HepG2 (cell line): ENCODE measurements around the gene SNX9. TPM values are rescaled to one million over a fixed set of nuclear protein-coding genes. Genes with fewer than 3 reads are reported as not detected.

ENCODE experiments used
- DNMT1 ChIP-seq: sonication (generic); formaldehyde crosslinking; IDR thresholded peaks from 2 replicates; pipeline ENCODE4 v1.5.1; 2020; ENCODE audit warnings: mild to moderate bottlenecking, missing genetic modification reagents
- ELF4 ChIP-seq: sonication (generic); formaldehyde crosslinking; IDR thresholded peaks from 2 replicates; pipeline ENCODE4 v1.5.0; 2020; ENCODE audit warnings: missing genetic modification reagents, mild to moderate bottlenecking, moderate library complexity, borderline replicate concordance
- FOXJ3 ChIP-seq: sonication (generic); formaldehyde crosslinking; IDR thresholded peaks from 2 replicates; pipeline ENCODE4 v1.4.0; 2020; ENCODE audit warnings: missing genetic modification reagents, mild to moderate bottlenecking, borderline replicate concordance
- HDAC1 ChIP-seq: sonication (generic); formaldehyde crosslinking; IDR thresholded peaks from 2 replicates; pipeline ENCODE4 v1.5.1; 2020; ENCODE audit warnings: mild to moderate bottlenecking, missing genetic modification reagents
- HNF4A ChIP-seq: sonication (generic); formaldehyde crosslinking; IDR thresholded peaks from 2 replicates; pipeline ENCODE4 v1.4.0; 2020; ENCODE audit warnings: missing genetic modification reagents
- JDP2 ChIP-seq: sonication (generic); formaldehyde crosslinking; IDR thresholded peaks from 2 replicates; pipeline ENCODE4 v1.8.1; 2022; ENCODE audit warnings: missing genetic modification reagents, borderline replicate concordance
- JUN ChIP-seq: sonication (generic); formaldehyde crosslinking; IDR thresholded peaks from 2 replicates; pipeline ENCODE4 v1.4.0; 2020; ENCODE audit warnings: mild to moderate bottlenecking, missing genetic modification reagents
- MTA3 ChIP-seq: sonication (generic); formaldehyde crosslinking; IDR thresholded peaks from 2 replicates; pipeline ENCODE4 v1.4.0; 2020; ENCODE audit warnings: missing genetic modification reagents
- NR2C2 ChIP-seq: sonication (generic); formaldehyde crosslinking; IDR thresholded peaks from 2 replicates; pipeline ENCODE4 v1.4.0; 2020; ENCODE audit warnings: missing genetic modification reagents, mild to moderate bottlenecking, moderate library complexity, borderline replicate concordance
- NR3C1 ChIP-seq: sonication (generic); formaldehyde crosslinking; IDR thresholded peaks from 2 replicates; pipeline ENCODE4 v1.4.0; 2020; ENCODE audit warnings: missing genetic modification reagents
- PRMT3 ChIP-seq: sonication (generic); formaldehyde crosslinking; IDR thresholded peaks from 2 replicates; pipeline ENCODE4 v1.8.1; 2022; ENCODE audit warnings: low read depth, mild to moderate bottlenecking, moderate library complexity, missing genetic modification reagents, borderline replicate concordance
- REL ChIP-seq: sonication (generic); formaldehyde crosslinking; conservative IDR thresholded peaks from 2 replicates; pipeline ENCODE4 v1.8.0; 2022; ENCODE audit warnings: mild to moderate bottlenecking, missing genetic modification reagents, moderate library complexity
- RXRB ChIP-seq: IDR thresholded peaks from 2 replicates; pipeline ENCODE4 v1.6.1; 2016; ENCODE audit warnings: borderline replicate concordance, missing genetic modification reagents, missing compliant biosample characterization
- TBX2 ChIP-seq: sonication (generic); formaldehyde crosslinking; IDR thresholded peaks from 2 replicates; pipeline ENCODE4 v1.5.0; 2020; ENCODE audit warnings: missing genetic modification reagents, mild to moderate bottlenecking, borderline replicate concordance
- TEAD2 ChIP-seq: sonication (generic); formaldehyde crosslinking; IDR thresholded peaks from 2 replicates; pipeline ENCODE4 v1.9.0; 2021; ENCODE audit warnings: missing genetic modification reagents
- XRCC5 ChIP-seq: fragments of 200-400 bp; formaldehyde crosslinking; optimal IDR thresholded peaks from 2 replicates; pipeline ENCODE3; 2017; ENCODE audit warnings: mild to moderate bottlenecking, low read length
- ZBTB42 ChIP-seq: sonication (generic); formaldehyde crosslinking; IDR thresholded peaks from 2 replicates; pipeline ENCODE4 v1.5.0; 2020; ENCODE audit warnings: mild to moderate bottlenecking, missing genetic modification reagents
- ZEB1 ChIP-seq: IDR thresholded peaks from 2 replicates; pipeline ENCODE4 v1.6.1; 2012; ENCODE audit warnings: mild to moderate bottlenecking, low read depth, inconsistent platforms; ENCODE audit not compliant: insufficient replicate concordance
- ZNF160 ChIP-seq: sonication (generic); formaldehyde crosslinking; IDR thresholded peaks from 2 replicates; pipeline ENCODE4 v1.8.0; 2022; ENCODE audit warnings: mild to moderate bottlenecking, inconsistent platforms, missing genetic modification reagents
- ZNF256 ChIP-seq: sonication (generic); formaldehyde crosslinking; conservative IDR thresholded peaks from 2 replicates; pipeline ENCODE4 v1.4.0; 2020; ENCODE audit warnings: missing genetic modification reagents
- ZNF33A ChIP-seq: sonication (generic); formaldehyde crosslinking; IDR thresholded peaks from 2 replicates; pipeline ENCODE4 v1.5.1; 2020; ENCODE audit warnings: missing genetic modification reagents, mild to moderate bottlenecking, moderate library complexity, borderline replicate concordance
- ZNF431 ChIP-seq: sonication (generic); formaldehyde crosslinking; IDR thresholded peaks from 2 replicates; pipeline ENCODE4 v1.9.0; 2022; ENCODE audit warnings: missing genetic modification reagents, low read depth, mild to moderate bottlenecking, borderline replicate concordance
- ZNF543 ChIP-seq: sonication (generic); formaldehyde crosslinking; IDR thresholded peaks from 2 replicates; pipeline ENCODE4 v1.4.0; 2020; ENCODE audit warnings: mild to moderate bottlenecking, missing genetic modification reagents
- ZNF652 ChIP-seq: IDR thresholded peaks from 2 replicates; pipeline ENCODE4 v1.6.1; 2016; ENCODE audit warnings: low read depth, borderline replicate concordance
- polyA plus RNA-seq, 8 experiments: library from polyadenylated mRNA; depleted of rRNA in 3 of 8; stranded (reverse) in 7 of 8; unstranded in 1 of 8; fragments of >200 nt; fragmentation: Illumina TruSeq in 4 of 8; extraction: Trizol in 4 of 8; gene quantifications; 2 replicates each; pipeline versions ENCODE4 v1.2.1 to v1.2.3, GENCODE V29; 2011 to 2016; ENCODE audit warnings: low read depth in 4 of 8, missing spikeins in 1 of 8, mixed read lengths in 1 of 8; ENCODE audit not compliant: insufficient read depth in 1 of 8
- total RNA-seq, 5 experiments: library from RNA; depleted of rRNA; stranded (reverse); fragments of >200 nt; fragmentation: Illumina TruSeq; extraction: Trizol; gene quantifications; 2 replicates each; pipeline ENCODE4 v1.2.3, GENCODE V29; 2016; ENCODE audit warnings: low read depth in 1 of 5
- TF ChIP-seq, protein P1 (sequence below): sonication (generic); formaldehyde crosslinking; IDR thresholded peaks from 2 replicates; pipeline ENCODE4 v1.4.0; 2020; ENCODE audit warnings: missing genetic modification reagents, mild to moderate bottlenecking, borderline replicate concordance
- TF ChIP-seq, protein P2 (sequence below): sonication (generic); formaldehyde crosslinking; conservative IDR thresholded peaks from 2 replicates; pipeline ENCODE4 v1.4.0; 2020; ENCODE audit warnings: missing genetic modification reagents
- TF ChIP-seq, protein P3 (sequence below), 2 experiments: IDR thresholded peaks; 2 replicates each; pipeline ENCODE4 v1.6.1; 2011 to 2012; ENCODE audit warnings: low read length in 2 of 2, borderline replicate concordance in 1 of 2, low read depth in 1 of 2, mild to moderate bottlenecking in 1 of 2, moderate library complexity in 1 of 2

SNX9 gene
- total and polyA plus RNA-seq, 2 of the 13 experiments (the other 11 are each of a cell fraction or from before 2014, with no cell fraction given): 21.9 to 36.0 TPM

DNA sequence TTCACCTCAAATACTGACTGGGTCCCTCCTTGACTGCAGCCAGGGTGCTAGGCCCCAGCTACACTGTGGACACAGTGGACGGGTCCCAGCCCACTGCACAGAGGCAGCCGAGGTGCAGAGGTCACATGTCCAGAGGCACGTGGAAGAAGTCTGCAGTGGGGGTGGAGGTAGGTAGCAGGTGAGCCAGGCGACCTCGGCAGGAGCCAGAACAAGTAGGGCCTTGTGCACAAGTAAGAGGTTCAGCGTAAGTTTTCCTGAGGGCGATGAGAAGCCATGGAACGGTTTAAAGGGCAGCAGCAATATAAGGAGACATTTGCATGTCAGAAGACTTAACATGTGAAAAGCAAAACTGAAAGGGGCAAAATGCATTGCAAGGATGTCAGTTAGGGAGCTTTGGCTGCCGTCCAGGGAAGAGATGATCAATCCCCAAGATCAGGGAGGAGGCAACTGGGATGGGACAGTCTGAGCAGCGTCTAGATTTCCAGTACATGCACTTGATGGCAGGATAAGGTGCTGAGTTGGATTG, 49.7 kb upstream of the SNX9 start (continued):
- TF ChIP-seq, protein P1, sequence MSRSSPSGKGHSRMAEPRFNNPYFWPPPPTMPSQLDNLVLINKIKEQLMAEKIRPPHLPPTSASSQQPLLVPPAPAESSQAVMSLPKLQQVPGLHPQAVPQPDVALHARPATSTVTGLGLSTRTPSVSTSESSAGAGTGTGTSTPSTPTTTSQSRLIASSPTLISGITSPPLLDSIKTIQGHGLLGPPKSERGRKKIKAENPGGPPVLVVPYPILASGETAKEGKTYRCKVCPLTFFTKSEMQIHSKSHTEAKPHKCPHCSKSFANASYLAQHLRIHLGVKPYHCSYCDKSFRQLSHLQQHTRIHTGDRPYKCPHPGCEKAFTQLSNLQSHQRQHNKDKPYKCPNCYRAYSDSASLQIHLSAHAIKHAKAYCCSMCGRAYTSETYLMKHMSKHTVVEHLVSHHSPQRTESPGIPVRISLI (CRISPR knock-in tag): no peak
- TF ChIP-seq RXRB (CRISPR knock-in tag) (peak; percentile 32; the same call in 1 of the 2 replicates), JDP2 (CRISPR knock-in tag) (no peak), PRMT3 (CRISPR knock-in tag) (no peak), ZBTB42 (no peak), ZNF543 (CRISPR knock-in tag) (no peak), TEAD2 (no peak), JUN (CRISPR knock-in tag) (0 out of 2 replicates have a peak, but pooled peaks have one; percentile 28), MTA3 (CRISPR knock-in tag) (no peak), ZEB1 (no peak), DNMT1 (CRISPR knock-in tag) (no peak), XRCC5 (no peak), ZNF431 (CRISPR knock-in tag) (no peak), FOXJ3 (no peak), HDAC1 (no peak), HNF4A (peak; percentile 38), NR2C2 (CRISPR knock-in tag) (no peak), NR3C1 (CRISPR knock-in tag) (no peak), ZNF160 (CRISPR knock-in tag) (no peak), TBX2 (CRISPR knock-in tag) (peak; percentile 44; the same call in 1 of the 2 replicates), ZNF256 (no peak), ZNF33A (CRISPR knock-in tag) (no peak), REL (no peak), ELF4 (CRISPR knock-in tag) (no peak), ZNF652 (CRISPR knock-in tag) (no peak)
- TF ChIP-seq, protein P2, sequence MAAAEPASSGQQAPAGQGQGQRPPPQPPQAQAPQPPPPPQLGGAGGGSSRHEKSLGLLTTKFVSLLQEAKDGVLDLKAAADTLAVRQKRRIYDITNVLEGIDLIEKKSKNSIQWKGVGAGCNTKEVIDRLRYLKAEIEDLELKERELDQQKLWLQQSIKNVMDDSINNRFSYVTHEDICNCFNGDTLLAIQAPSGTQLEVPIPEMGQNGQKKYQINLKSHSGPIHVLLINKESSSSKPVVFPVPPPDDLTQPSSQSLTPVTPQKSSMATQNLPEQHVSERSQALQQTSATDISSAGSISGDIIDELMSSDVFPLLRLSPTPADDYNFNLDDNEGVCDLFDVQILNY (CRISPR knock-in tag): no peak
- TF ChIP-seq, protein P3, sequence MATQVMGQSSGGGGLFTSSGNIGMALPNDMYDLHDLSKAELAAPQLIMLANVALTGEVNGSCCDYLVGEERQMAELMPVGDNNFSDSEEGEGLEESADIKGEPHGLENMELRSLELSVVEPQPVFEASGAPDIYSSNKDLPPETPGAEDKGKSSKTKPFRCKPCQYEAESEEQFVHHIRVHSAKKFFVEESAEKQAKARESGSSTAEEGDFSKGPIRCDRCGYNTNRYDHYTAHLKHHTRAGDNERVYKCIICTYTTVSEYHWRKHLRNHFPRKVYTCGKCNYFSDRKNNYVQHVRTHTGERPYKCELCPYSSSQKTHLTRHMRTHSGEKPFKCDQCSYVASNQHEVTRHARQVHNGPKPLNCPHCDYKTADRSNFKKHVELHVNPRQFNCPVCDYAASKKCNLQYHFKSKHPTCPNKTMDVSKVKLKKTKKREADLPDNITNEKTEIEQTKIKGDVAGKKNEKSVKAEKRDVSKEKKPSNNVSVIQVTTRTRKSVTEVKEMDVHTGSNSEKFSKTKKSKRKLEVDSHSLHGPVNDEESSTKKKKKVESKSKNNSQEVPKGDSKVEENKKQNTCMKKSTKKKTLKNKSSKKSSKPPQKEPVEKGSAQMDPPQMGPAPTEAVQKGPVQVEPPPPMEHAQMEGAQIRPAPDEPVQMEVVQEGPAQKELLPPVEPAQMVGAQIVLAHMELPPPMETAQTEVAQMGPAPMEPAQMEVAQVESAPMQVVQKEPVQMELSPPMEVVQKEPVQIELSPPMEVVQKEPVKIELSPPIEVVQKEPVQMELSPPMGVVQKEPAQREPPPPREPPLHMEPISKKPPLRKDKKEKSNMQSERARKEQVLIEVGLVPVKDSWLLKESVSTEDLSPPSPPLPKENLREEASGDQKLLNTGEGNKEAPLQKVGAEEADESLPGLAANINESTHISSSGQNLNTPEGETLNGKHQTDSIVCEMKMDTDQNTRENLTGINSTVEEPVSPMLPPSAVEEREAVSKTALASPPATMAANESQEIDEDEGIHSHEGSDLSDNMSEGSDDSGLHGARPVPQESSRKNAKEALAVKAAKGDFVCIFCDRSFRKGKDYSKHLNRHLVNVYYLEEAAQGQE (IDR thresholded peaks at IDR 0.05; ENCODE audit: borderline replicate concordance in 1 of 2, low read depth in 1 of 2, low read length in 2 of 2): no peak
